ENCODE results near the gene ADAMTS12. TPM values are rescaled to one million over a fixed set of nuclear protein-coding genes. Genes with fewer than 3 reads are reported as not detected.

Gene ADAMTS12
- polyA plus RNA-seq, 3 donors from 2014 or later: not detected

GRCh38 chr5:33488558-33489355 lies 403.0 kb downstream of the ADAMTS12 start:
- Mint-ChIP-seq H3K9me3 (no peaks in the 10 kb centered on the region), H3K4me1 (no peaks in the 10 kb centered on the region), H3K36me3 (no peaks in the 10 kb centered on the region), H3K27ac (no peak overlapping the region), H3K4me3 (no peak overlapping the region), H3K27me3 (ENCODE audit: low read depth in 3 of 3) (peaks cover 2 to 4% (median 4%) of the 10 kb centered on the region in 3 donors)
- no peak for DNase-seq

DNA sequence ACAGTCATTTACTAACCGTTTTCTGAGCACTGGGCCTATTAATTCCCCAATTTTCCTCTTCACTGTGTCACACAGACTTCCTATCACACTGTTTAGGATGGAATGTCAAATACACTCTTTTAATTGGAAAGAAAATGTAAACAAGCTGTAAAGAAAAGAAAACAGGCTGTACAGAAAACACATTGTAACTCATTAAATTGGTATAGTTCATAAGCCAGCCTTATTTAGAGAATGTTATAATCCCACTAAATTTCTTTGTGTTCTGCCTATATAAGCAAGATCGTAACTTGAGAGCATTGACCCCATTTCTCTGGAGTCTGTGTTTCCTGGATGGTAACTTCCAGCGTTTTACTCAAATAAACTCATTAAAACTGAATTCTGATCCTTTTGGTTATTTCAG lies 404.6 kb downstream of the ADAMTS12 start:
- peaks cover 0 to 2% (median 0%) of the 10 kb centered on the region in 3 donors for H3K36me3 Mint-ChIP-seq
- no peaks in the 10 kb centered on the region for H3K4me1 Mint-ChIP-seq
- DNase-seq: no peak
- H3K4me3 Mint-ChIP-seq: no peak overlapping the region
- no peaks in the 10 kb centered on the region for H3K9me3 Mint-ChIP-seq
- no peak overlapping the region for H3K27ac Mint-ChIP-seq
- peaks cover 2 to 4% (median 2%) of the 10 kb centered on the region in 3 donors for H3K27me3 Mint-ChIP-seq (ENCODE audit: low read depth in 3 of 3)

DNA sequence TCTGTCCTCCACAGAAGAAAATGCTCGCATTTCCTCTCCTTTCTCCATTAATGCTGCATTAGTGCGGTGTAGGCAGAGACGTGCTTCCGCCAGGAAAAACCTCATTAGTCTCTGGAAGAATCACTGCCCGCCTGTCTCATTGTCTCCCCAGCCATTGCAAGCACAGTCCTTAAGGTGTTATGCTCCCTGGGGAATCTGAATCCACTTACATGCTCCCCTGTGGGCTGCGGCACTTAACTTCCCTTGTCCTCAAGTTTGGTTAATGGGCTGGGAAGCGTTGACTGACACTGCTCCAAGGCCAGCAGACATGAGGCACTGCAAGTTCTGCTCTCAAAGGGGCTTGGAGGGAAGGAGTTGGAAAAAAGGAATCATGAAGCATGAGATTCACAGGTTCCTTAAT lies 409.5 kb downstream of the ADAMTS12 start:
- Mint-ChIP-seq H3K27ac (no peak overlapping the region), H3K4me1 (no peaks in the 10 kb centered on the region), H3K27me3 (ENCODE audit: low read depth in 3 of 3) (peaks cover 0 to 2% (median 0%) of the 10 kb centered on the region in 3 donors), H3K9me3 (no peaks in the 10 kb centered on the region), H3K4me3 (no peak overlapping the region), H3K36me3 (peaks cover 1 to 17% (median 16%) of the 10 kb centered on the region in 3 donors)
- no peak for DNase-seq

DNA sequence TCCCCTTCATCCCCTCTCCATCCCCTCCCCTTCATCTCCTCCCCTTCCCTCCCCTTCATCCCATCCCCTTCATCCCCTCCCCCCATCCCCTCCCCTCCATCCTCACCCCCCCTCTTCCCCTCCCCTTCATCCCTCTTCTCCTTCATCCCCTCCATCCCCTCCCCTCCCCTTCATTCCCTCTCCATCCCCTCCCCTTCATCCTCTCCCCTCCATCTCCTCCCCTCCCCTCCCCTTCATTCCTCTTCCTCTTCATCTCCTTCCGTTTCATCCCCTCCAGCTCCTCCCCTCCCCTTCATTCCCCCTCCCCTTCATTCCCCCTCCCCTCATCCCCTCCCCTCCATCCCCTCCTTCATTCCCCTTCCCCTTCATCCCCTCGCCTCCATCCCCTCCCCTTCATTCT lies 410.9 kb downstream of the ADAMTS12 start:
- Mint-ChIP-seq H3K36me3 (peaks cover 12 to 28% (median 28%) of the 10 kb centered on the region in 3 donors), H3K9me3 (no peaks in the 10 kb centered on the region), H3K4me3 (no peak overlapping the region), H3K4me1 (no peaks in the 10 kb centered on the region), H3K27ac (no peak overlapping the region), H3K27me3 (ENCODE audit: low read depth in 3 of 3) (peaks cover 0 to 2% (median 1%) of the 10 kb centered on the region in 3 donors)
- DNase-seq: no peak

- Mint-ChIP-seq H3K36me3 (peaks cover 24 to 44% (median 43%) of the 10 kb centered on the region in 3 donors), H3K27ac (no peak overlapping the region), H3K4me3 (no peak overlapping the region), H3K9me3 (no peaks in the 10 kb centered on the region), H3K4me1 (no peaks in the 10 kb centered on the region), H3K27me3 (ENCODE audit: low read depth in 3 of 3) (peaks cover 0 to 1% (median 0%) of the 10 kb centered on the region in 3 donors)
- no peak for DNase-seq
Observed at GRCh38 chr5:33479311-33479710, 412.5 kb downstream of the ADAMTS12 start.

GRCh38 chr5:33477816-33478215 lies 414.0 kb downstream of the ADAMTS12 start:
- Mint-ChIP-seq H3K27me3 (ENCODE audit: low read depth in 3 of 3) (peaks cover 0 to 1% (median 0%) of the 10 kb centered on the region in 3 donors), H3K36me3 (peaks cover 32 to 52% (median 46%) of the 10 kb centered on the region in 3 donors), H3K4me3 (no peak overlapping the region), H3K9me3 (no peaks in the 10 kb centered on the region), H3K27ac (no peak overlapping the region), H3K4me1 (no peaks in the 10 kb centered on the region)
- DNase-seq: no peak

DNA sequence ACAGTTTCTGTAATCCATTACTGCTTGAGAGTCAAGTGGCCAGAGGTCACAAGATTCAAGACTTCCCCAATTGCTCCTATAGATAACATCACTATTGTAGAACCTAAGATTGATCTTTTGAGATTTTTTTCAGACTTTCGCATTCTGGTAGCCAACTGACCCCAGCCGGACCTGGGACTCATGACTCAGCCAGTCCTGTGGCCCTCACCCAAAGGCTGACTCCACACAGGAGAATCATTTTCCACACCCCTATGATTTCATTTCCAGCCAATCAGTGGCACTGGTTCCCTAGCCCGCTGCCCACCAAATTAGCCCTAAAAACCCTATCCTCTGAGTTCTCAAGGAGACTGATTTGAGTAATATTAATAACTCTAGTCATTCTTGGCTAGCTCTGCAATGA lies 414.8 kb downstream of the ADAMTS12 start:
- no peak for DNase-seq
- Mint-ChIP-seq H3K4me3 (no peak overlapping the region), H3K36me3 (peaks cover 38 to 58% (median 49%) of the 10 kb centered on the region in 3 donors), H3K27me3 (ENCODE audit: low read depth in 3 of 3) (peaks cover 0 to 1% (median 0%) of the 10 kb centered on the region in 3 donors), H3K9me3 (no peaks in the 10 kb centered on the region), H3K4me1 (no peaks in the 10 kb centered on the region), H3K27ac (no peak overlapping the region)

- no peak overlapping the region for H3K27ac Mint-ChIP-seq
- no peaks in the 10 kb centered on the region for H3K9me3 Mint-ChIP-seq
- no peak overlapping the region for H3K4me3 Mint-ChIP-seq
- H3K4me1 Mint-ChIP-seq: no peaks in the 10 kb centered on the region
- peaks cover 38 to 61% (median 57%) of the 10 kb centered on the region in 3 donors for H3K36me3 Mint-ChIP-seq
- DNase-seq: no peak
- peaks cover 0 to 1% (median 0%) of the 10 kb centered on the region in 3 donors for H3K27me3 Mint-ChIP-seq (ENCODE audit: low read depth in 3 of 3)
Observed at GRCh38 chr5:33475706-33476105, 416.1 kb downstream of the ADAMTS12 start.

- H3K36me3 Mint-ChIP-seq: peaks cover 45 to 68% (median 57%) of the 10 kb centered on the region in 3 donors
- peaks cover 0 to 1% (median 0%) of the 10 kb centered on the region in 3 donors for H3K27me3 Mint-ChIP-seq (ENCODE audit: low read depth in 3 of 3)
- no peak for DNase-seq
- H3K9me3 Mint-ChIP-seq: no peaks in the 10 kb centered on the region
- H3K4me3 Mint-ChIP-seq: no peak overlapping the region
- no peaks in the 10 kb centered on the region for H3K4me1 Mint-ChIP-seq
- H3K27ac Mint-ChIP-seq: no peak overlapping the region
Observed at GRCh38 chr5:33474931-33475499, 416.8 kb downstream of the ADAMTS12 start.

- no peak overlapping the region for H3K27ac Mint-ChIP-seq
Observed at GRCh38 chr5:33474004-33474403, 417.8 kb downstream of the ADAMTS12 start.

More at GRCh38 chr5:33474004-33474403, 417.8 kb downstream of the ADAMTS12 start:
- DNase-seq: no peak
- no peaks in the 10 kb centered on the region for H3K4me1 Mint-ChIP-seq
- H3K4me3 Mint-ChIP-seq: no peak overlapping the region
- peaks cover 45 to 61% (median 52%) of the 10 kb centered on the region in 3 donors for H3K36me3 Mint-ChIP-seq
- H3K9me3 Mint-ChIP-seq: no peaks in the 10 kb centered on the region
- peaks cover 0 to 1% (median 0%) of the 10 kb centered on the region in 3 donors for H3K27me3 Mint-ChIP-seq (ENCODE audit: low read depth in 3 of 3)

Other genes starting within 250 kb of the ADAMTS12 start
- not detected for gene RXFP3, start 44.4 kb upstream of the ADAMTS12 start, polyA plus RNA-seq
- gene SLC45A2, start 92.7 kb upstream of the ADAMTS12 start, polyA plus RNA-seq: not detected
- 10 to 100 TPM in 2 of 3 donors, 1 to 10 TPM in 1; 5.9 to 12.6 (median 11.2) TPM for gene AMACR, start 116.1 kb upstream of the ADAMTS12 start, polyA plus RNA-seq
- gene C1QTNF3, start 151.2 kb upstream of the ADAMTS12 start, polyA plus RNA-seq: under 1 TPM in 2 of 3 donors, not detected in 1; 0.27 to 0.82 TPM